A549 (cell line): ENCODE results near the gene VAT1. TPM values are rescaled to one million over a fixed set of nuclear protein-coding genes. Genes with fewer than 3 reads are reported as not detected.

Source experiments
- ATAC-seq, 2 experiments: fragments of 200-7000 bp in 1 of 2; fragments of >200 bp in 1 of 2; cut with Nextera tagmentation in 1 of 2; cut with Tn5 transposase in 1 of 2; 3 replicates each; pipeline versions ENCODE4 v1.8.0 to v1.9.1; 2018 to 2020; ENCODE audit warnings: mild to moderate bottlenecking in 1 of 2, moderate library complexity in 1 of 2
- CTCF ChIA-PET: fragments of 300-600 bp; sonication (Branson Sonifier 250); formaldehyde crosslinking; extraction: SDS; loops from one replicate; lab custom pipeline; 2021; ENCODE audit warnings: antibody characterized with exemption, inconsistent platforms; lab: Yijun Ruan, JAX
- POLR2A ChIA-PET: fragments of 350-600 bp; formaldehyde crosslinking; extraction: SDS; loops from one replicate; lab custom pipeline; 2021; ENCODE audit warnings: antibody characterized with exemption, inconsistent platforms; lab: Yijun Ruan, JAX
- DNase-seq, 2 experiments: peaks; one replicate each; pipeline versions ENCODE4 v3.0.0 to v3.0.0-alpha.2; 2011 to 2016; ENCODE audit warnings: low read depth in 1 of 2, low spot score in 1 of 2
- FAIRE-seq: peaks from 2 replicates; lab custom pipeline; 2011; peaks lifted over from hg19 to GRCh38; lab: Jason Lieb, UNC
- H3K27ac ChIP-seq, 2 experiments: fragments of >200 bp; sonication (Bioruptor Twin); formaldehyde crosslinking; 3 replicates each; pipeline ENCODE4 v1.5.1; 2016 to 2017
- H3K4me1 ChIP-seq: fragments of >200 bp; sonication (Bioruptor Twin); formaldehyde crosslinking; 3 replicates; pipeline ENCODE4 v1.6.1; 2016
- H3K4me2 ChIP-seq: fragments of >200 bp; sonication (Bioruptor Twin); formaldehyde crosslinking; 3 replicates; pipeline ENCODE4 v1.6.1; 2016
- H3K4me3 ChIP-seq: fragments of >200 bp; sonication (Bioruptor Twin); formaldehyde crosslinking; 3 replicates; pipeline ENCODE4 v1.5.1; 2016
- H3K9me3 ChIP-seq: fragments of >200 bp; sonication (Bioruptor Twin); formaldehyde crosslinking; 3 replicates; pipeline ENCODE4 v1.6.1; 2016
- CBX2 ChIP-seq: fragments of 200-600 bp; sonication (generic); IDR thresholded peaks from 2 replicates; pipeline ENCODE4 v1.6.1; 2016; ENCODE audit warnings: low read depth, mild to moderate bottlenecking, borderline replicate concordance
- CBX8 ChIP-seq: fragments of 200-600 bp; sonication (generic); IDR thresholded peaks from 2 replicates; pipeline ENCODE4 v1.6.1; 2016
- CEBPB ChIP-seq, 2 experiments: fragments of >200 bp in 1 of 2; sonication (Bioruptor Twin) in 1 of 2; formaldehyde crosslinking in 1 of 2; IDR thresholded peaks; 2 replicates each; pipeline ENCODE4 v1.6.1; 2012 to 2016
- EP300 ChIP-seq, 2 experiments: fragments of >200 bp; sonication (Bioruptor Twin); formaldehyde crosslinking; IDR thresholded peaks; 2 replicates in 1 of 2; 3 replicates in 1 of 2; pipeline ENCODE4 v1.6.1; 2016 to 2017
- FOSB ChIP-seq: fragments of 250-450 bp; sonication (Bioruptor Pico); IDR thresholded peaks from 2 replicates; pipeline ENCODE4 v1.5.0; 2020; ENCODE audit warnings: mild to moderate bottlenecking, moderate library complexity
- FOSL2 ChIP-seq, 2 experiments: fragments of 450-650 bp in 1 of 2; fragments of >200 bp in 1 of 2; sonication (Bioruptor Twin) in 1 of 2; formaldehyde crosslinking; IDR thresholded peaks; 2 replicates each; pipeline versions ENCODE4 v1.5.0 to v1.6.1; 2016 to 2020; ENCODE audit warnings: mild to moderate bottlenecking in 1 of 2, moderate library complexity in 1 of 2
- HMGXB4 ChIP-seq: fragments of 250-450 bp; sonication (Bioruptor Pico); IDR thresholded peaks from 2 replicates; pipeline ENCODE4 v1.5.0; 2021; ENCODE audit warnings: mild to moderate bottlenecking, moderate library complexity, borderline replicate concordance
- HOXB13 ChIP-seq: fragments of 250-450 bp; sonication (Bioruptor Pico); IDR thresholded peaks from 2 replicates; pipeline ENCODE4 v1.5.0; 2020; ENCODE audit warnings: low read depth, mild to moderate bottlenecking, moderate library complexity
- HOXB5 ChIP-seq: fragments of 250-450 bp; sonication (Bioruptor Pico); IDR thresholded peaks from 2 replicates; pipeline ENCODE4 v1.5.0; 2020; ENCODE audit warnings: mild to moderate bottlenecking, moderate library complexity
- JUNB ChIP-seq: fragments of >200 bp; sonication (Bioruptor Twin); formaldehyde crosslinking; IDR thresholded peaks from 2 replicates; pipeline ENCODE4 v1.6.1; 2016
- KDM1A ChIP-seq: fragments of 200-600 bp; sonication (generic); IDR thresholded peaks from 2 replicates; pipeline ENCODE4 v1.6.1; 2016; ENCODE audit warnings: low read depth, mild to moderate bottlenecking
- MAFK ChIP-seq: fragments of 450-650 bp; IDR thresholded peaks from 2 replicates; pipeline ENCODE4 v1.6.1; 2014; ENCODE audit not compliant: partially characterized antibody
- MAZ ChIP-seq: fragments of 150-350 bp; IDR thresholded peaks from 2 replicates; pipeline ENCODE4 v1.6.1; 2014; ENCODE audit warnings: antibody characterized with exemption, low read depth, low read length, borderline replicate concordance
- MYC ChIP-seq: IDR thresholded peaks from 2 replicates; pipeline ENCODE4 v1.6.1; 2012; ENCODE audit warnings: mild to moderate bottlenecking, inconsistent platforms, low read length, improper control_type of control experiment, borderline replicate concordance
- PHF8 ChIP-seq: fragments of 200-600 bp; sonication (generic); IDR thresholded peaks from 2 replicates; pipeline ENCODE4 v1.6.1; 2016; ENCODE audit warnings: low read depth, mild to moderate bottlenecking, antibody characterized with exemption, moderate library complexity, borderline replicate concordance
- RARB ChIP-seq: fragments of 250-450 bp; sonication (Bioruptor Pico); IDR thresholded peaks from 2 replicates; pipeline ENCODE4 v1.8.0; 2021; ENCODE audit warnings: mild to moderate bottlenecking, moderate library complexity
- SMC3 ChIP-seq: fragments of >200 bp; sonication (Bioruptor Twin); formaldehyde crosslinking; IDR thresholded peaks from 3 replicates; pipeline ENCODE4 v1.6.1; 2018; ENCODE audit warnings: inconsistent platforms
- TFCP2L1 ChIP-seq: fragments of 250-450 bp; sonication (Bioruptor Pico); IDR thresholded peaks from 2 replicates; pipeline ENCODE4 v1.5.0; 2021; ENCODE audit warnings: mild to moderate bottlenecking
- WGBS: methylation state at CpG from one replicate; pipeline ENCODE4 v1.1.6; 2017; ENCODE audit errors: missing lambda C conversion rate; 5-methylcytosine and 5-hydroxymethylcytosine counted together
- polyA plus RNA-seq, 4 experiments: library from polyadenylated mRNA; depleted of rRNA in 3 of 4; stranded (reverse); fragments of >200 nt; fragmentation: RNase III in 1 of 4; extraction: RNeasy Plus Mini Kit Qiagen cat#74134 plus additional on column Dnase treatment in 1 of 4; gene quantifications; 2 replicates in 3 of 4; 3 replicates in 1 of 4; pipeline ENCODE4 v1.2.3, GENCODE V29; 2011 to 2017

VAT1 gene
- polyA plus RNA-seq, 2 of the 4 experiments (the other 2 are of a cell fraction): 153 to 167 TPM

GRCh38 chr17:43031666-43032065 is 9.5 kb upstream of the VAT1 start:
- Histone ChIP-seq H3K27ac (no peak overlapping the region), H3K4me2 (no peak overlapping the region)
- 79% methylated on average over 3 of the region's 3 CpGs for WGBS
- ATAC-seq: no peak
- TF ChIP-seq EP300 (IDR thresholded peaks at IDR 0.05): no peak
- TF ChIP-seq MAFK: no peak
- TF ChIP-seq, all 56 proteins: peak for 0
- POLR2A ChIA-PET: interaction anchor here (0.7 to 1.9 kb wide), 2 partner anchors 9 to 34 kb away, joined by 6 to 9 read pairs; partner anchors contain the start of gene RPL27
- no peak for DNase-seq
- H3K4me1 ChIP-seq: peaks cover 7% of the 10 kb centered on the region; the same call in 2 of the 3 replicates
- no peaks in the 10 kb centered on the region for H3K9me3 ChIP-seq
- no peak overlapping the region for H3K4me3 ChIP-seq
- CTCF ChIA-PET: interaction anchor here (1.1 to 1.8 kb wide), 4 partner anchors 10 to 180 kb away, joined by 3 to 4 read pairs (median 4); partner anchors contain the start of gene TMEM106A
- FAIRE-seq: no peak

GRCh38 chr17:43030137-43030767 is 8.1 kb upstream of the VAT1 start:
- H3K4me3 ChIP-seq: no peak overlapping the region
- no peaks in the 10 kb centered on the region for H3K9me3 ChIP-seq
- DNase-seq: no peak
- peaks cover 7% of the 10 kb centered on the region; the same call in 2 of the 3 replicates for H3K4me1 ChIP-seq
- 74% methylated on average over 6 of the region's 6 CpGs for WGBS
- no peak overlapping the region for H3K4me2 ChIP-seq
- TF ChIP-seq CEBPB (IDR thresholded peaks at IDR 0.05) (no peak), KDM1A (no peak), RARB (CRISPR knock-in tag) (no peak), PHF8 (no peak)
- TF ChIP-seq, all 56 proteins: peak for 0
- CTCF ChIA-PET: interaction anchor here (0.5 to 1.8 kb wide), 3 partner anchors 12 to 264 kb away, joined by 3 to 4 read pairs (median 3); no protein-coding TSS in a partner anchor
- POLR2A ChIA-PET: interaction anchor here (1.9 kb wide), 1 partner anchor 32 kb away, joined by 6 read pairs; the partner anchor contains the start of gene RPL27
- H3K27ac ChIP-seq: 0 out of 6 replicates have a peak overlapping the region, but pooled peaks of 1 of the 2 experiments have one; percentile 7
- FAIRE-seq: no peak
- ATAC-seq: no peak

GRCh38 chr17:43028221-43028861 is 6.2 kb upstream of the VAT1 start:
- no peak for FAIRE-seq
- no peaks in the 10 kb centered on the region for H3K9me3 ChIP-seq

More at GRCh38 chr17:43028221-43028861, 6.2 kb upstream of the VAT1 start:
- no peak for TF ChIP-seq CBX2
- TF ChIP-seq MYC: no peak
- no peak for TF ChIP-seq FOSL2 (IDR thresholded peaks at IDR 0.05)
- TF ChIP-seq FOSL2 (CRISPR knock-in tag; IDR thresholded peaks at IDR 0.05): no peak
- no peak for TF ChIP-seq HOXB5 (CRISPR knock-in tag)
- no peak for TF ChIP-seq HMGXB4 (CRISPR knock-in tag)
- TF ChIP-seq MAZ: no peak
- TF ChIP-seq HOXB13 (CRISPR knock-in tag): no peak
- no peak for TF ChIP-seq CBX8
- no peak for TF ChIP-seq RARB (CRISPR knock-in tag)
- no peak for TF ChIP-seq FOSB (CRISPR knock-in tag)
- no peak for TF ChIP-seq KDM1A
- no peak for TF ChIP-seq CEBPB (IDR thresholded peaks at IDR 0.05)
- TF ChIP-seq SMC3: no peak
- TF ChIP-seq TFCP2L1 (CRISPR knock-in tag): no peak
- TF ChIP-seq JUNB: no peak
- Histone ChIP-seq H3K4me3 (no peak overlapping the region), H3K27ac (no peak overlapping the region), H3K4me1 (peaks cover 7% of the 10 kb centered on the region; the same call in 2 of the 3 replicates), H3K4me2 (no peak overlapping the region)
- POLR2A ChIA-PET: interaction anchor here (0.8 kb wide), 1 partner anchor 287 kb away, joined by 3 read pairs; no protein-coding TSS in a partner anchor
- 89% methylated on average over 17 of the region's 17 CpGs for WGBS
- CTCF ChIA-PET: interaction anchor here (0.8 to 2.2 kb wide), 5 partner anchors 12 to 53 kb away, joined by 3 to 5 read pairs (median 5); no protein-coding TSS in a partner anchor
- no peak for DNase-seq
- ATAC-seq: no peak
